IMR-90 (cell line): ENCODE data around the gene MFNG. TPM values are rescaled to one million over a fixed set of nuclear protein-coding genes. Genes with fewer than 3 reads are reported as not detected.

Experiments used
- ATAC-seq: fragments of 200-7000 bp; cut with Tn5 transposase; 2 replicates; pipeline ENCODE4 v1.9.1; 2020; ENCODE audit warnings: low read depth, mild to moderate bottlenecking, moderate library complexity
- BruUV-seq: library from RNA; stranded (reverse); fragments of 400-500 nt; replicated peaks from 2 replicates; lab custom pipeline; 2021; lab: Mats Ljungman, UMichigan
- CTCF ChIA-PET: fragments of 300-600 bp; formaldehyde crosslinking; extraction: SDS; loops from one replicate; lab custom pipeline; 2021; ENCODE audit warnings: antibody characterized with exemption; lab: Yijun Ruan, JAX
- POLR2A ChIA-PET: fragments of 300-600 bp; sonication (Branson Sonifier 250); formaldehyde crosslinking; loops from one replicate; lab custom pipeline; 2022; ENCODE audit warnings: antibody characterized with exemption; ENCODE audit not compliant: unreplicated experiment; lab: Charles Lee
- DNase-seq: peaks from one replicate; pipeline ENCODE4 v3.0.0; 2013
- H2AFZ ChIP-seq: replicated peaks from 2 replicates; pipeline ENCODE3; 2013; ENCODE audit warnings: low read length, mild to moderate bottlenecking; ENCODE audit not compliant: poor library complexity
- H2AK5ac ChIP-seq: 2 replicates; pipeline ENCODE4 v1.6.1; 2013; ENCODE audit warnings: low read depth, low read length, inconsistent platforms
- H2AK9ac ChIP-seq: replicated peaks from 2 replicates; pipeline ENCODE3; 2013; ENCODE audit warnings: mild to moderate bottlenecking, low read depth, low read length, moderate library complexity; ENCODE audit not compliant: poor library complexity
- H2BK120ac ChIP-seq: 2 replicates; pipeline ENCODE4 v1.6.1; 2013; ENCODE audit warnings: low read depth, low read length, inconsistent platforms
- H2BK15ac ChIP-seq: 3 replicates; pipeline ENCODE4 v1.6.1; 2013; ENCODE audit warnings: low read depth, low read length, inconsistent platforms
- H2BK20ac ChIP-seq: 2 replicates; pipeline ENCODE4 v1.6.1; 2013; ENCODE audit warnings: low read depth, mild to moderate bottlenecking, inconsistent platforms, low read length, moderate library complexity
- H2BK5ac ChIP-seq: 2 replicates; pipeline ENCODE4 v1.6.1; 2013; ENCODE audit warnings: mild to moderate bottlenecking, low read depth, low read length, inconsistent platforms; ENCODE audit not compliant: poor library complexity, severe bottlenecking
- H3K14ac ChIP-seq: replicated peaks from 2 replicates; pipeline ENCODE4 v1.6.1; 2013; ENCODE audit warnings: low read depth, low read length, inconsistent platforms
- H3K18ac ChIP-seq: 2 replicates; pipeline ENCODE4 v1.6.1; 2013; ENCODE audit warnings: low read depth, low read length, control low read depth
- H3K23ac ChIP-seq: 2 replicates; pipeline ENCODE4 v1.6.1; 2013; ENCODE audit warnings: low read depth, low read length, inconsistent platforms
- H3K27ac ChIP-seq: 2 replicates; pipeline ENCODE4 v1.5.1; 2013; ENCODE audit warnings: mild to moderate bottlenecking, control low read depth, low read length; ENCODE audit not compliant: insufficient read depth
- H3K27me3 ChIP-seq: 2 replicates; pipeline ENCODE4 v1.6.1; 2013; ENCODE audit warnings: low read length; ENCODE audit not compliant: control insufficient read depth, insufficient read depth
- H3K36me3 ChIP-seq: 2 replicates; pipeline ENCODE4 v1.6.1; 2013; ENCODE audit warnings: low read length, mixed read lengths; ENCODE audit not compliant: control insufficient read depth, insufficient read depth
- H3K4ac ChIP-seq: 2 replicates; pipeline ENCODE4 v1.6.1; 2013; ENCODE audit warnings: low read depth, low read length, inconsistent platforms
- H3K4me1 ChIP-seq: 2 replicates; pipeline ENCODE4 v1.6.1; 2013; ENCODE audit warnings: low read length, mixed read lengths; ENCODE audit not compliant: control insufficient read depth, insufficient read depth
- H3K4me2 ChIP-seq: 2 replicates; pipeline ENCODE4 v1.6.1; 2013; ENCODE audit warnings: low read depth, mild to moderate bottlenecking, control low read depth, low read length, moderate library complexity
- H3K4me3 ChIP-seq: 2 replicates; pipeline ENCODE4 v1.5.1; 2013; ENCODE audit warnings: low read depth, mild to moderate bottlenecking, control low read depth, low read length, moderate library complexity; ENCODE audit not compliant: insufficient read depth
- H3K56ac ChIP-seq: 2 replicates; pipeline ENCODE4 v1.6.1; 2013; ENCODE audit warnings: low read length, inconsistent platforms; ENCODE audit not compliant: insufficient read depth; ENCODE audit errors: extremely low read depth
- H3K79me1 ChIP-seq, 2 experiments: 2 replicates each; pipeline ENCODE4 v1.6.1; 2013; ENCODE audit warnings: low read length in 2 of 2, inconsistent platforms in 1 of 2, low read depth in 1 of 2
- H3K9ac ChIP-seq: 2 replicates; pipeline ENCODE4 v1.6.1; 2013; ENCODE audit warnings: low read depth, low read length, control low read depth
- H3K9me1 ChIP-seq: 2 replicates; pipeline ENCODE4 v1.6.1; 2013; ENCODE audit warnings: low read length, inconsistent platforms; ENCODE audit not compliant: insufficient read depth
- H3K9me3 ChIP-seq: 2 replicates; pipeline ENCODE4 v1.6.1; 2013; ENCODE audit warnings: low read length; ENCODE audit not compliant: control insufficient read depth, insufficient read depth
- H4K20me1 ChIP-seq: 2 replicates; pipeline ENCODE4 v1.6.1; 2013; ENCODE audit warnings: low read length, inconsistent platforms; ENCODE audit not compliant: insufficient read depth
- H4K5ac ChIP-seq: 2 replicates; pipeline ENCODE4 v1.6.1; 2013; ENCODE audit warnings: mild to moderate bottlenecking, low read depth, low read length, control low read depth
- H4K8ac ChIP-seq, 2 experiments: 2 replicates each; pipeline ENCODE4 v1.6.1; 2013; ENCODE audit warnings: low read depth in 2 of 2, low read length in 2 of 2, control low read depth in 1 of 2, inconsistent platforms in 1 of 2
- H4K91ac ChIP-seq: 2 replicates; pipeline ENCODE4 v1.6.1; 2013; ENCODE audit warnings: low read depth, low read length, inconsistent platforms; ENCODE audit not compliant: insufficient read depth
- BHLHE40 ChIP-seq: fragments of 150-350 bp; IDR thresholded peaks from 2 replicates; pipeline ENCODE4 v1.6.1; 2016; ENCODE audit warnings: mild to moderate bottlenecking, low read depth, low read length
- CEBPB ChIP-seq: IDR thresholded peaks from 2 replicates; pipeline ENCODE4 v1.6.1; 2012; ENCODE audit warnings: low read depth, low read length, improper control_type of control experiment
- CHD1 ChIP-seq: IDR thresholded peaks from 2 replicates; pipeline ENCODE4 v1.6.1; 2012; ENCODE audit warnings: low read depth, low read length, improper control_type of control experiment
- FOS ChIP-seq: fragments of 150-350 bp; IDR thresholded peaks from 2 replicates; pipeline ENCODE4 v1.6.1; 2016; ENCODE audit warnings: low read depth, low read length
- MAFK ChIP-seq: IDR thresholded peaks from 2 replicates; pipeline ENCODE4 v1.6.1; 2012; ENCODE audit warnings: low read depth, low read length, improper control_type of control experiment
- MAZ ChIP-seq: IDR thresholded peaks from 2 replicates; pipeline ENCODE4 v1.6.1; 2012; ENCODE audit warnings: low read depth, mild to moderate bottlenecking, low read length, improper control_type of control experiment, moderate library complexity, borderline replicate concordance
- MXI1 ChIP-seq: IDR thresholded peaks from 2 replicates; pipeline ENCODE4 v1.6.1; 2012; ENCODE audit warnings: low read depth, mild to moderate bottlenecking, low read length, moderate library complexity, borderline replicate concordance
- NFE2L2 ChIP-seq: fragments of 150-350 bp; IDR thresholded peaks from 2 replicates; pipeline ENCODE4 v1.6.1; 2016; ENCODE audit warnings: low read depth, mild to moderate bottlenecking, low read length
- POLR2A ChIP-seq: IDR thresholded peaks from 2 replicates; pipeline ENCODE4 v1.6.1; 2012; ENCODE audit warnings: mild to moderate bottlenecking, low read depth, low read length
- RAD21 ChIP-seq: IDR thresholded peaks from 2 replicates; pipeline ENCODE4 v1.6.1; 2012; ENCODE audit warnings: low read length, improper control_type of control experiment
- RFX5 ChIP-seq: IDR thresholded peaks from 2 replicates; pipeline ENCODE4 v1.8.0; 2012; ENCODE audit warnings: low read depth, mild to moderate bottlenecking, low read length, moderate library complexity
- SMC3 ChIP-seq: fragments of 150-350 bp; IDR thresholded peaks from 2 replicates; pipeline ENCODE4 v1.6.1; 2016; ENCODE audit warnings: low read depth, mild to moderate bottlenecking, antibody characterized with exemption, low read length, moderate library complexity
- WGBS, 2 experiments: methylation state at CpG; one replicate each; pipeline versions ENCODE4 v1.1.5 to v1.1.7; 2013; ENCODE audit warnings: missing lambda C conversion rate in 2 of 2; ENCODE audit not compliant: insufficient read length in 1 of 2; ENCODE audit errors: extremely low coverage in 2 of 2; 5-methylcytosine and 5-hydroxymethylcytosine counted together
- dilution Hi-C: fragments of 300-500 bp; cut with HindIII; formaldehyde crosslinking; loops from one replicate; pipeline ENCODE4 v1.14.3; 2018; ENCODE audit warnings: low sequenced_read_pairs; ENCODE audit not compliant: unreplicated experiment
- in situ Hi-C: fragments of 300-500 bp; cut with MboI; formaldehyde crosslinking; loops from 3 replicates; pipeline ENCODE4 v1.14.3; 2019; ENCODE audit warnings: low sequenced_read_pairs, inconsistent platforms, mixed read lengths
- intact Hi-C: fragments of 100-400 bp; cut with micrococcal nuclease; formaldehyde crosslinking; loops from 2 replicates; pipeline ENCODE4 v1.10.0; 2022
- polyA plus RNA-seq, 3 experiments: library from polyadenylated mRNA; depleted of rRNA; stranded (reverse); fragments of >200 nt; gene quantifications; 2 replicates each; pipeline ENCODE4 v1.2.3, GENCODE V29; 2012; ENCODE audit warnings: low replicate concordance in 1 of 3
- total RNA-seq: library from RNA; depleted of rRNA; stranded (reverse); fragments of >200 nt; gene quantifications from 2 replicates; pipeline ENCODE4 v1.2.3, GENCODE V29; 2012
- TF ChIP-seq, protein P1 (sequence below): fragments of 150-350 bp; IDR thresholded peaks from 2 replicates; pipeline ENCODE4 v1.6.1; 2017; ENCODE audit warnings: mild to moderate bottlenecking, antibody characterized with exemption, low read length, low read depth
- TF ChIP-seq, protein P2 (sequence below): conservative IDR thresholded peaks from 2 replicates; pipeline ENCODE4 v1.5.1; 2012; ENCODE audit warnings: mild to moderate bottlenecking, low read depth, low read length, improper control_type of control experiment
- TF ChIP-seq, protein P3 (sequence below): fragments of 150-350 bp; IDR thresholded peaks from 2 replicates; pipeline ENCODE4 v1.6.1; 2016; ENCODE audit warnings: low read depth, mild to moderate bottlenecking, low read length, moderate library complexity, borderline replicate concordance

Gene MFNG
- total and polyA plus RNA-seq, 2 of the 4 experiments (the other 2 are of a cell fraction), result 0.15 TPM; not detected in 1

DNA sequence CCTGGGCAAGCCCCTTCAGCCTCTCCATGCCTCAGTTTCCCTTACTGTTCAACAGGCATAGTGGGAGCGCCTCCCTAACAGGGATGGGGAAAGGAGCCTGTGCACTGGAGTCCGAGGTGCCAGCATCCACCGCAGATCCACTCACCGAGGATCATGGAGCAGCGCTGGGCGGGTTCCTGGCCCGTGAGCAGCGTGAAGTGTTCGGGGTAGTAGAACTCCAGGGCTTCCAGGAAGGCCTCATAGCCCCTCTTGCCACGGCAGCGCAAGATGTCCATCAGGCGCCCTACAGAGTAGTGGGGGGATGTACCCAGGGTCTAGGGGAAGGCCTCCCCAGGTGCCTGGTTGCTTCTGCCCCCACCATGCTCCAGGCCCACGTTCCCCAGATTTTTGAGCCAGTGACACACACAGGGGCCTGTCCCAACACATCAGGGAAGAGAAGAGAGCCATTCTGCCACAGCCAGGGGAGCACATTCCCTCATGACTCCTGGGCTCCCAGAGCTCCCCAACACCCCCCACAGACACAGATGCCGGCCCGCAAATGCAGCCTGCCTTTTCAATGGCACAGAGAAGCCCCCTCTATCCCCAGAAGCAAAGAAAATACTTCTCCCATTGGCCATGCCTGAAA lies 31.8 kb upstream of the MFNG start:
- H2AFZ ChIP-seq, result no peak overlapping the region
- H4K20me1 ChIP-seq, result no peaks in the 10 kb centered on the region
- CTCF ChIA-PET, result no interaction called here
- H3K4ac ChIP-seq, result peak overlapping the region; percentile 58; the same call in 1 of the 2 replicates
- no peak overlapping the region for H2BK20ac ChIP-seq
- BruUV-seq, result no TSS peak
- H3K9ac ChIP-seq, result no peak overlapping the region
- no peak overlapping the region for H2AK5ac ChIP-seq
- H3K4me3 ChIP-seq, result peak overlapping the region; percentile 86; the same call in 1 of the 2 replicates
- intact Hi-C loops (loop anchor here (1.0 kb wide), 1 partner anchor 46 kb away; no protein-coding TSS in a partner anchor), dilution Hi-C loops (no loop called here), in situ Hi-C loops (no loop called here)
- ATAC-seq (no peak), DNase-seq (no peak)
- peaks cover 9% of the 10 kb centered on the region; the same call in 1 of the 2 replicates for H3K36me3 ChIP-seq
- no peak overlapping the region for H3K27ac ChIP-seq
- H3K14ac ChIP-seq, result no peak overlapping the region
- no peak overlapping the region for H3K56ac ChIP-seq
- H3K23ac ChIP-seq, result no peak overlapping the region
- H3K18ac ChIP-seq, result no peak overlapping the region
- H2BK120ac ChIP-seq, result no peak overlapping the region
- peak overlapping the region; percentile 51 for H2AK9ac ChIP-seq
- POLR2A ChIA-PET, result no interaction called here
- no peak overlapping the region for H4K91ac ChIP-seq
- 100% methylated on average over 2 of the region's 15 CpGs; no CpG with 5 or more reads in 1 of the 2 experiments for WGBS, 2 experiments
- 0 out of 2 replicates have a peak, but pooled peaks cover 2% of the 10 kb centered on the region for H3K9me1 ChIP-seq
- H3K79me1 ChIP-seq, result peaks cover 6 to 20% of the 10 kb centered on the region in 2 experiments
- H2BK15ac ChIP-seq, result no peak overlapping the region
- peaks cover 9% of the 10 kb centered on the region for H3K4me1 ChIP-seq
- no peak overlapping the region for H4K8ac ChIP-seq
- no peaks in the 10 kb centered on the region for H3K27me3 ChIP-seq
- peak overlapping the region; percentile 49; the same call in 1 of the 2 replicates for H4K5ac ChIP-seq
- H3K4me2 ChIP-seq, result peak overlapping the region; percentile 86
- H3K9me3 ChIP-seq, result no peaks in the 10 kb centered on the region
- no peak overlapping the region for H2BK5ac ChIP-seq
- TF ChIP-seq, protein P1, sequence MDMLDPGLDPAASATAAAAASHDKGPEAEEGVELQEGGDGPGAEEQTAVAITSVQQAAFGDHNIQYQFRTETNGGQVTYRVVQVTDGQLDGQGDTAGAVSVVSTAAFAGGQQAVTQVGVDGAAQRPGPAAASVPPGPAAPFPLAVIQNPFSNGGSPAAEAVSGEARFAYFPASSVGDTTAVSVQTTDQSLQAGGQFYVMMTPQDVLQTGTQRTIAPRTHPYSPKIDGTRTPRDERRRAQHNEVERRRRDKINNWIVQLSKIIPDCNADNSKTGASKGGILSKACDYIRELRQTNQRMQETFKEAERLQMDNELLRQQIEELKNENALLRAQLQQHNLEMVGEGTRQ, result no peak
- TF ChIP-seq CEBPB (no peak), RFX5 (no peak), MAFK (no peak), MXI1 (no peak), NFE2L2 (no peak), CHD1 (no peak), POLR2A (no peak), SMC3 (no peak), FOS (no peak), BHLHE40 (no peak), MAZ (no peak), RAD21 (no peak)
- TF ChIP-seq, protein P2, sequence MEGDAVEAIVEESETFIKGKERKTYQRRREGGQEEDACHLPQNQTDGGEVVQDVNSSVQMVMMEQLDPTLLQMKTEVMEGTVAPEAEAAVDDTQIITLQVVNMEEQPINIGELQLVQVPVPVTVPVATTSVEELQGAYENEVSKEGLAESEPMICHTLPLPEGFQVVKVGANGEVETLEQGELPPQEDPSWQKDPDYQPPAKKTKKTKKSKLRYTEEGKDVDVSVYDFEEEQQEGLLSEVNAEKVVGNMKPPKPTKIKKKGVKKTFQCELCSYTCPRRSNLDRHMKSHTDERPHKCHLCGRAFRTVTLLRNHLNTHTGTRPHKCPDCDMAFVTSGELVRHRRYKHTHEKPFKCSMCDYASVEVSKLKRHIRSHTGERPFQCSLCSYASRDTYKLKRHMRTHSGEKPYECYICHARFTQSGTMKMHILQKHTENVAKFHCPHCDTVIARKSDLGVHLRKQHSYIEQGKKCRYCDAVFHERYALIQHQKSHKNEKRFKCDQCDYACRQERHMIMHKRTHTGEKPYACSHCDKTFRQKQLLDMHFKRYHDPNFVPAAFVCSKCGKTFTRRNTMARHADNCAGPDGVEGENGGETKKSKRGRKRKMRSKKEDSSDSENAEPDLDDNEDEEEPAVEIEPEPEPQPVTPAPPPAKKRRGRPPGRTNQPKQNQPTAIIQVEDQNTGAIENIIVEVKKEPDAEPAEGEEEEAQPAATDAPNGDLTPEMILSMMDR, result no peak
- TF ChIP-seq, protein P3, sequence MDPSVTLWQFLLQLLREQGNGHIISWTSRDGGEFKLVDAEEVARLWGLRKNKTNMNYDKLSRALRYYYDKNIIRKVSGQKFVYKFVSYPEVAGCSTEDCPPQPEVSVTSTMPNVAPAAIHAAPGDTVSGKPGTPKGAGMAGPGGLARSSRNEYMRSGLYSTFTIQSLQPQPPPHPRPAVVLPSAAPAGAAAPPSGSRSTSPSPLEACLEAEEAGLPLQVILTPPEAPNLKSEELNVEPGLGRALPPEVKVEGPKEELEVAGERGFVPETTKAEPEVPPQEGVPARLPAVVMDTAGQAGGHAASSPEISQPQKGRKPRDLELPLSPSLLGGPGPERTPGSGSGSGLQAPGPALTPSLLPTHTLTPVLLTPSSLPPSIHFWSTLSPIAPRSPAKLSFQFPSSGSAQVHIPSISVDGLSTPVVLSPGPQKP, result no peak
